Measurements from ENCODE around the gene TBC1D2B.
"Not testable (repeated sequence)": the region's sequence is repeated elsewhere in the genome, so short reads cannot be mapped to it uniquely, and the experiment has no call there.

Gene TBC1D2B

GRCh38 chr15:77975332-77976094 is 102.0 kb downstream of the TBC1D2B start:
- TF ChIP-seq CTCF (IDR thresholded peaks at IDR 0.05; ENCODE audit: insufficient read depth, low read depth, low read length, missing control alignments) = no peak
- no peak overlapping the region for H3K4me3 ChIP-seq (ENCODE audit: low read length)

GRCh38 chr15:77974416-77975331 is 102.8 kb downstream of the TBC1D2B start:
- no peak for DNase-seq (ENCODE audit: low read depth)
- no peak for TF ChIP-seq CTCF (IDR thresholded peaks at IDR 0.05; ENCODE audit: insufficient read depth, low read depth, low read length, missing control alignments)

More at GRCh38 chr15:77975332-77976094, 102.0 kb downstream of the TBC1D2B start:
- DNase-seq (ENCODE audit: low read depth) = no peak

GRCh38 chr15:77974098-77974414 is 103.5 kb downstream of the TBC1D2B start:
- no peak overlapping the region for H3K4me3 ChIP-seq (ENCODE audit: low read length)
- peak; percentile 25 for DNase-seq (ENCODE audit: low read depth)
- no peak for TF ChIP-seq CTCF (IDR thresholded peaks at IDR 0.05; ENCODE audit: insufficient read depth, low read depth, low read length, missing control alignments)

More at GRCh38 chr15:77974416-77975331, 102.8 kb downstream of the TBC1D2B start:
- H3K4me3 ChIP-seq (ENCODE audit: low read length) = no peak overlapping the region

- not testable (repeated sequence) for DNase-seq (ENCODE audit: low read depth); H3K4me3 ChIP-seq (ENCODE audit: low read length)
These were observed 104.0 kb downstream of the TBC1D2B start for GRCh38 chr15:77973273-77974097.

- not testable (repeated sequence) for H3K4me3 ChIP-seq (ENCODE audit: low read length); DNase-seq (ENCODE audit: low read depth)
These were observed 104.8 kb downstream of the TBC1D2B start for GRCh38 chr15:77972706-77973105.

- H3K4me3 ChIP-seq (ENCODE audit: low read length); DNase-seq (ENCODE audit: low read depth): not testable (repeated sequence)
These were observed 105.6 kb downstream of the TBC1D2B start for GRCh38 chr15:77971875-77972274.

GRCh38 chr15:77970813-77971360 is 106.6 kb downstream of the TBC1D2B start:
- not testable (repeated sequence) for H3K4me3 ChIP-seq (ENCODE audit: low read length); DNase-seq (ENCODE audit: low read depth)

- no peak for TF ChIP-seq CTCF (IDR thresholded peaks at IDR 0.05; ENCODE audit: insufficient read depth, low read depth, low read length, missing control alignments)
- DNase-seq (ENCODE audit: low read depth) = no peak
- no peak overlapping the region for H3K4me3 ChIP-seq (ENCODE audit: low read length)
These were observed 108.5 kb downstream of the TBC1D2B start for GRCh38 chr15:77969055-77969454.
